GM12878 (cell line): ENCODE measurements around the gene DACH1. TPM values are rescaled to one million over a fixed set of nuclear protein-coding genes. Genes with fewer than 3 reads are reported as not detected.

Experiments
- ATAC-seq: fragments of 200-7000 bp; cut with Tn5 transposase; 3 replicates; pipeline ENCODE4 v1.9.1; 2020; ENCODE audit warnings: mild to moderate bottlenecking, moderate library complexity
- BruUV-seq: library from RNA; stranded (reverse); fragments of 400-500 nt; replicated peaks from 2 replicates; lab custom pipeline; 2021; lab: Mats Ljungman, UMichigan
- CTCF ChIA-PET: fragments of 300-600 bp; sonication (Branson Sonifier 250); formaldehyde crosslinking; extraction: SDS; loops from one replicate; lab custom pipeline; 2021; ENCODE audit warnings: inconsistent platforms; lab: Yijun Ruan, JAX
- POLR2A ChIA-PET: fragments of 350-600 bp; formaldehyde crosslinking; extraction: SDS; loops from one replicate; lab custom pipeline; 2021; ENCODE audit warnings: inconsistent platforms; lab: Charles Lee
- RAD21 ChIA-PET: fragments of 300-600 bp; sonication (Branson Sonifier 250); formaldehyde crosslinking; loops from one replicate; lab custom pipeline; 2023; ENCODE audit warnings: antibody characterized with exemption; ENCODE audit not compliant: unreplicated experiment; lab: Charles Lee
- SMC1A ChIA-PET: fragments of 300-600 bp; sonication (Branson Sonifier 250); formaldehyde crosslinking; loops from one replicate; lab custom pipeline; 2023; ENCODE audit not compliant: unreplicated experiment, uncharacterized antibody; lab: Charles Lee
- DNase-seq: peaks from one replicate; pipeline ENCODE4 v3.0.0-alpha.2; 2011; ENCODE audit warnings: low read depth, low spot score
- FAIRE-seq: peaks from 3 replicates; lab custom pipeline; 2011; peaks lifted over from hg19 to GRCh38; lab: Jason Lieb, UNC
- H2AFZ ChIP-seq: 2 replicates; pipeline ENCODE4 v1.6.0; 2011; ENCODE audit warnings: low read depth, low read length, control low read depth; ENCODE audit not compliant: control insufficient read depth
- H3K27ac ChIP-seq: 2 replicates; pipeline ENCODE4 v1.5.1; 2011; ENCODE audit warnings: control low read depth; ENCODE audit not compliant: control insufficient read depth, insufficient read depth
- H3K27me3 ChIP-seq, 2 experiments: replicated peaks in 1 of 2; 2 replicates each; pipeline versions ENCODE4 v1.6.0 to v1.6.1; 2011; ENCODE audit warnings: low read length in 1 of 2; ENCODE audit not compliant: control insufficient read depth in 2 of 2, insufficient read depth in 2 of 2
- H3K36me3 ChIP-seq, 2 experiments: 2 replicates each; pipeline ENCODE4 v1.5.1; 2011; ENCODE audit warnings: low read length in 1 of 2; ENCODE audit not compliant: control insufficient read depth in 2 of 2, insufficient read depth in 2 of 2
- H3K4me1 ChIP-seq: 2 replicates; pipeline ENCODE4 v1.6.1; 2011; ENCODE audit warnings: mild to moderate bottlenecking, low read length, moderate library complexity, mixed read lengths; ENCODE audit not compliant: control insufficient read depth, insufficient read depth
- H3K4me2 ChIP-seq: 2 replicates; pipeline ENCODE4 v1.6.0; 2011; ENCODE audit warnings: control low read depth; ENCODE audit not compliant: control insufficient read depth, insufficient read depth
- H3K4me3 ChIP-seq: fragments of 200-600 bp; sonication (generic); 2 replicates; pipeline ENCODE4 v1.5.1; 2016
- H3K79me2 ChIP-seq: 2 replicates; pipeline ENCODE4 v1.6.0; 2011; ENCODE audit warnings: low read length; ENCODE audit not compliant: control insufficient read depth, insufficient read depth
- H3K9ac ChIP-seq: 2 replicates; pipeline ENCODE4 v1.8.0; 2011; ENCODE audit warnings: low read length, control low read depth, mixed read lengths; ENCODE audit not compliant: control insufficient read depth, insufficient read depth
- H3K9me3 ChIP-seq: replicated peaks from 3 replicates; pipeline ENCODE4 v1.5.1; 2011; ENCODE audit warnings: mild to moderate bottlenecking, low read length; ENCODE audit not compliant: control insufficient read depth, insufficient read depth
- H4K20me1 ChIP-seq: 2 replicates; pipeline ENCODE4 v1.6.0; 2011; ENCODE audit not compliant: control insufficient read depth, insufficient read depth
- LARP7 ChIP-seq: fragments of 450-650 bp; IDR thresholded peaks from 2 replicates; pipeline ENCODE4 v1.6.1; 2017; ENCODE audit warnings: mild to moderate bottlenecking
- NRF1 ChIP-seq: conservative IDR thresholded peaks from 2 replicates; pipeline ENCODE4 v1.6.1; 2011; ENCODE audit warnings: mild to moderate bottlenecking, low read depth, low read length, improper control_type of control experiment
- RBBP5 ChIP-seq: fragments of 200-600 bp; sonication (generic); conservative IDR thresholded peaks from 2 replicates; pipeline ENCODE4 v1.6.1; 2016
- SMAD1 ChIP-seq: fragments of 450-650 bp; IDR thresholded peaks from 2 replicates; pipeline ENCODE4 v1.6.1; 2018; ENCODE audit warnings: mild to moderate bottlenecking, low read depth; ENCODE audit not compliant: partially characterized antibody
- SREBF2 ChIP-seq: IDR thresholded peaks from 2 replicates; pipeline ENCODE4 v1.6.1; 2012; ENCODE audit warnings: mild to moderate bottlenecking, low read length
- TCF12 ChIP-seq: IDR thresholded peaks from 2 replicates; pipeline ENCODE4 v1.6.1; 2011; ENCODE audit warnings: low read depth, mild to moderate bottlenecking, low read length
- ZNF217 ChIP-seq: fragments of 450-650 bp; IDR thresholded peaks from 2 replicates; pipeline ENCODE4 v1.6.1; 2017; ENCODE audit warnings: antibody characterized with exemption, mild to moderate bottlenecking
- WGBS: methylation state at CpG from one replicate; pipeline ENCODE4 v1.1.6; 2016; ENCODE audit warnings: low lambda C conversion rate; ENCODE audit not compliant: insufficient replicate concordance, insufficient coverage; ENCODE audit errors: missing lambda C conversion rate; 5-methylcytosine and 5-hydroxymethylcytosine counted together
- in situ Hi-C: fragments of 300-500 bp; cut with MboI; formaldehyde crosslinking; loops from 9 replicates; pipeline ENCODE4 v1.14.3; 2018; ENCODE audit warnings: mixed read lengths
- intact Hi-C: fragments of 100-400 bp; cut with micrococcal nuclease; formaldehyde crosslinking; loops from one replicate; pipeline ENCODE4 v1.14.2; 2022; ENCODE audit not compliant: unreplicated experiment
- polyA plus RNA-seq, 11 experiments: library from polyadenylated mRNA; depleted of rRNA in 4 of 11; unstranded in 6 of 11; stranded (reverse) in 5 of 11; fragments of >200 nt; fragmentation: Nextera tagmentation in 4 of 11; fragmentation: Illumina TruSeq in 1 of 11; extraction: Ambion mirVana in 4 of 11; extraction: Trizol in 1 of 11; gene quantifications; 1 replicate in 1 of 11; 2 replicates in 10 of 11; pipeline versions ENCODE4 v1.2.1 to v1.2.3, GENCODE V29; 2011 to 2016; ENCODE audit warnings: inconsistent platforms in 2 of 11, missing spikeins in 2 of 11, low read depth in 1 of 11
- total RNA-seq, 4 experiments: library from RNA; depleted of rRNA in 3 of 4; stranded (reverse); fragments of >200 nt in 3 of 4; fragmentation: Illumina TruSeq in 1 of 4; extraction: Trizol in 1 of 4; gene quantifications; 2 replicates each; pipeline versions ENCODE4 v1.2.1 to v1.2.3, GENCODE V29; 2013 to 2021
- TF ChIP-seq, protein P1 (sequence below): IDR thresholded peaks from 2 replicates; pipeline ENCODE4 v1.6.1; 2011; ENCODE audit warnings: low read depth, low read length, improper control_type of control experiment, borderline replicate concordance
- TF ChIP-seq, protein P2 (sequence below): fragments of 150-350 bp; IDR thresholded peaks from 2 replicates; pipeline ENCODE4 v1.6.1; 2016; ENCODE audit warnings: low read depth, low read length
- TF ChIP-seq, protein P3 (sequence below): IDR thresholded peaks from 2 replicates; pipeline ENCODE4 v1.6.1; 2012; ENCODE audit warnings: low read depth, low read length, improper control_type of control experiment

Gene DACH1
- total and polyA plus RNA-seq, 10 of the 15 experiments (the other 5 are each of a cell fraction or from before 2014, with no cell fraction given) = 0.05 TPM; not detected in 9

DNA sequence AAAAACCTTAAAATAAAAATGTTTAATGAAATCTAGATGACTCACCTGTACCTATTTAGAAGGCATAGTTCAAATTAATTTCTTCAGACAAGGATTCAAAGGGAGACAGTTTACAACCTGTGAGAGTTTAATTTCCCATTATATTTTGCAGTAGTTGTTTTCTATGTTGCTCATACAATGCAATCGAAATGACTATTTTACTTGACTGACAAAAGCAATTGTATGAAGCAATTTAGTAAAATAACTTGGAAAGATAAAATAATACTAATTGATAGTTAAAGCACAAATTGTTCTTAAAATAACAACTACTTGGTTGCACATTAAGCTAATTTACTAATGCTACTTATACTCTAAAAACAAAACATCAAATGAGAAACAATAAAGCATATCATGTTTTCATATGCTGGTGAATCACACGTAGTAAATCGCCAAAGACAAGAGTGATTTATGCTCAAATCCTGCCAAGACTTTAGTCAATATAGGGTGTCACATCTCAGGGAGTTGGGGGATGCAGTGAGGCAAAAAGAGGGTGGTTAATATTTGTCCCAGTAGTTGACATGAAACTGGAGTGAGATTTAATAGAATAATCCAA lies 6.4 kb downstream of the DACH1 start:
- H3K9me3 ChIP-seq = no peaks in the 10 kb centered on the region
- POLR2A ChIA-PET = no interaction called here
- TF ChIP-seq ZNF217 (no peak), SREBF2 (no peak), NRF1 (no peak), TCF12 (no peak), RBBP5 (no peak), LARP7 (no peak)
- TF ChIP-seq, protein P1, sequence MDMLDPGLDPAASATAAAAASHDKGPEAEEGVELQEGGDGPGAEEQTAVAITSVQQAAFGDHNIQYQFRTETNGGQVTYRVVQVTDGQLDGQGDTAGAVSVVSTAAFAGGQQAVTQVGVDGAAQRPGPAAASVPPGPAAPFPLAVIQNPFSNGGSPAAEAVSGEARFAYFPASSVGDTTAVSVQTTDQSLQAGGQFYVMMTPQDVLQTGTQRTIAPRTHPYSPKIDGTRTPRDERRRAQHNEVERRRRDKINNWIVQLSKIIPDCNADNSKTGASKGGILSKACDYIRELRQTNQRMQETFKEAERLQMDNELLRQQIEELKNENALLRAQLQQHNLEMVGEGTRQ = no peak
- H4K20me1 ChIP-seq = no peaks in the 10 kb centered on the region
- intact Hi-C loops = no loop called here
- CTCF ChIA-PET = no interaction called here
- RAD21 ChIA-PET = no interaction called here
- FAIRE-seq (no peak), DNase-seq (no peak), ATAC-seq (no peak)
- H3K27me3 ChIP-seq = peaks cover 3 to 4% of the 10 kb centered on the region in 2 experiments
- no peak overlapping the region for H3K4me2 ChIP-seq
- WGBS = 0% methylated on average over 3 of the region's 3 CpGs
- no peak overlapping the region for H3K27ac ChIP-seq
- no peak overlapping the region for H3K9ac ChIP-seq
- in situ Hi-C loops = no loop called here
- H3K36me3 ChIP-seq = no peaks in the 10 kb centered on the region
- no peak overlapping the region for H3K4me3 ChIP-seq
- H2AFZ ChIP-seq = no peak overlapping the region
- no TSS peak for BruUV-seq
- no peaks in the 10 kb centered on the region for H3K4me1 ChIP-seq
- SMC1A ChIA-PET = no interaction called here
- no peaks in the 10 kb centered on the region for H3K79me2 ChIP-seq

DNA sequence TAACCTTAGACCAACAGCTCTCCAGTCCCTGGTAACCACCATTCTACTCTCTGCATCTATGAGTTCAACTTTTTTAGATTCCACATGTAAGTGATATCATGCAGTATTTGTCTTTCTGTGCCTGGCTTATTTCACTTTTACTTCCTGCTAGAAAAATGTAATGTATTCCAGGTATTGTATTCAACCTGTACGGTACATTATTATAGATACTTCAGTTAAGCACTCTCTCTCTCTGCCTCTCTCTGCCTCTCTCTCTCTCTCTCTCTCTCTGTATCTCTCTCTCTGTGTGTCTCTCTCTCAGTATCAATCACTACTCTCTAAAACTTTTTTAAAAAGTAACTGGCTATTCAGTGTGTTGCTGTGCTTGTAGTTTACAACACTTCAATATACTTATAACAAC lies 8.4 kb downstream of the DACH1 start:
- ChIA-PET SMC1A (no interaction called here), RAD21 (no interaction called here), POLR2A (no interaction called here), CTCF (no interaction called here)
- ATAC-seq (no peak), DNase-seq (no peak), FAIRE-seq (no peak)
- no peak overlapping the region for H3K4me2 ChIP-seq
- 89% methylated on average over 1 of the region's 1 CpG for WGBS
- H3K4me1 ChIP-seq = no peaks in the 10 kb centered on the region
- H3K9me3 ChIP-seq = no peaks in the 10 kb centered on the region
- in situ Hi-C loops = no loop called here
- H2AFZ ChIP-seq = no peak overlapping the region
- intact Hi-C loops = no loop called here
- H4K20me1 ChIP-seq = no peaks in the 10 kb centered on the region
- H3K9ac ChIP-seq = no peak overlapping the region
- peaks cover 0 to 2% of the 10 kb centered on the region in 2 experiments; a peak in 1 of 4 replicates for H3K27me3 ChIP-seq
- TF ChIP-seq, protein P2, sequence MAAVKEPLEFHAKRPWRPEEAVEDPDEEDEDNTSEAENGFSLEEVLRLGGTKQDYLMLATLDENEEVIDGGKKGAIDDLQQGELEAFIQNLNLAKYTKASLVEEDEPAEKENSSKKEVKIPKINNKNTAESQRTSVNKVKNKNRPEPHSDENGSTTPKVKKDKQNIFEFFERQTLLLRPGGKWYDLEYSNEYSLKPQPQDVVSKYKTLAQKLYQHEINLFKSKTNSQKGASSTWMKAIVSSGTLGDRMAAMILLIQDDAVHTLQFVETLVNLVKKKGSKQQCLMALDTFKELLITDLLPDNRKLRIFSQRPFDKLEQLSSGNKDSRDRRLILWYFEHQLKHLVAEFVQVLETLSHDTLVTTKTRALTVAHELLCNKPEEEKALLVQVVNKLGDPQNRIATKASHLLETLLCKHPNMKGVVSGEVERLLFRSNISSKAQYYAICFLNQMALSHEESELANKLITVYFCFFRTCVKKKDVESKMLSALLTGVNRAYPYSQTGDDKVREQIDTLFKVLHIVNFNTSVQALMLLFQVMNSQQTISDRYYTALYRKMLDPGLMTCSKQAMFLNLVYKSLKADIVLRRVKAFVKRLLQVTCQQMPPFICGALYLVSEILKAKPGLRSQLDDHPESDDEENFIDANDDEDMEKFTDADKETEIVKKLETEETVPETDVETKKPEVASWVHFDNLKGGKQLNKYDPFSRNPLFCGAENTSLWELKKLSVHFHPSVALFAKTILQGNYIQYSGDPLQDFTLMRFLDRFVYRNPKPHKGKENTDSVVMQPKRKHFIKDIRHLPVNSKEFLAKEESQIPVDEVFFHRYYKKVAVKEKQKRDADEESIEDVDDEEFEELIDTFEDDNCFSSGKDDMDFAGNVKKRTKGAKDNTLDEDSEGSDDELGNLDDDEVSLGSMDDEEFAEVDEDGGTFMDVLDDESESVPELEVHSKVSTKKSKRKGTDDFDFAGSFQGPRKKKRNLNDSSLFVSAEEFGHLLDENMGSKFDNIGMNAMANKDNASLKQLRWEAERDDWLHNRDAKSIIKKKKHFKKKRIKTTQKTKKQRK = no peak
- no peak for TF ChIP-seq SMAD1
- TF ChIP-seq, protein P3, sequence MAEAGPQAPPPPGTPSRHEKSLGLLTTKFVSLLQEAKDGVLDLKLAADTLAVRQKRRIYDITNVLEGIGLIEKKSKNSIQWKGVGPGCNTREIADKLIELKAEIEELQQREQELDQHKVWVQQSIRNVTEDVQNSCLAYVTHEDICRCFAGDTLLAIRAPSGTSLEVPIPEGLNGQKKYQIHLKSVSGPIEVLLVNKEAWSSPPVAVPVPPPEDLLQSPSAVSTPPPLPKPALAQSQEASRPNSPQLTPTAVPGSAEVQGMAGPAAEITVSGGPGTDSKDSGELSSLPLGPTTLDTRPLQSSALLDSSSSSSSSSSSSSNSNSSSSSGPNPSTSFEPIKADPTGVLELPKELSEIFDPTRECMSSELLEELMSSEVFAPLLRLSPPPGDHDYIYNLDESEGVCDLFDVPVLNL = no peak
- no peaks in the 10 kb centered on the region for H3K36me3 ChIP-seq
- no TSS peak for BruUV-seq
- no peak overlapping the region for H3K27ac ChIP-seq
- H3K79me2 ChIP-seq = no peaks in the 10 kb centered on the region
- H3K4me3 ChIP-seq = no peak overlapping the region
